Endothelial cell of umbilical vein (primary cell): ENCODE data around the gene PDE1A. TPM values are rescaled to one million over a fixed set of nuclear protein-coding genes. Genes with fewer than 3 reads are reported as not detected.

ENCODE experiments used
- BruUV-seq: library from RNA; stranded (reverse); fragments of 400-500 nt; replicated peaks from 2 replicates; lab custom pipeline; 2021; lab: Mats Ljungman, UMichigan
- CTCF ChIA-PET: fragments of 300-600, 350-600 bp; sonication (Branson Sonifier 250); formaldehyde crosslinking; loops from one replicate; lab custom pipeline; 2021; ENCODE audit warnings: antibody characterized with exemption, inconsistent platforms; lab: Charles Lee
- POLR2A ChIA-PET: fragments of 300-600, 350-600 bp; sonication (Branson Sonifier 250); formaldehyde crosslinking; loops from one replicate; lab custom pipeline; 2021; ENCODE audit warnings: antibody characterized with exemption, inconsistent platforms; lab: Charles Lee
- DNase-seq: peaks from one replicate; pipeline ENCODE4 v3.0.0-alpha.2; 2011; ENCODE audit warnings: low read depth, low spot score
- FAIRE-seq: peaks from 2 replicates; lab custom pipeline; 2011; peaks lifted over from hg19 to GRCh38; lab: Jason Lieb, UNC
- H2AFZ ChIP-seq: 2 replicates; pipeline ENCODE4 v1.6.0; 2012; ENCODE audit warnings: low read depth, low read length, control low read depth, inconsistent platforms
- H3K27ac ChIP-seq: 2 replicates; pipeline ENCODE4 v1.5.1; 2011; ENCODE audit warnings: low read depth, mild to moderate bottlenecking, control low read depth, low read length, moderate library complexity; ENCODE audit not compliant: insufficient read depth
- H3K27me3 ChIP-seq, 2 experiments: 2 replicates each; pipeline versions ENCODE4 v1.6.0 to v1.6.1; 2011; ENCODE audit warnings: low read length in 2 of 2, mixed read lengths in 1 of 2; ENCODE audit not compliant: control insufficient read depth in 2 of 2, insufficient read depth in 2 of 2
- H3K36me3 ChIP-seq, 2 experiments: 2 replicates in 1 of 2; 3 replicates in 1 of 2; pipeline ENCODE4 v1.5.1; 2011; ENCODE audit warnings: low read length in 2 of 2, mild to moderate bottlenecking in 1 of 2, moderate library complexity in 1 of 2; ENCODE audit not compliant: control insufficient read depth in 2 of 2, insufficient read depth in 2 of 2; ENCODE audit errors: extremely low read depth in 1 of 2
- H3K4me1 ChIP-seq: 3 replicates; pipeline ENCODE4 v1.5.1; 2011; ENCODE audit warnings: mild to moderate bottlenecking, low read length; ENCODE audit not compliant: control insufficient read depth, insufficient read depth; ENCODE audit errors: extremely low read depth
- H3K4me2 ChIP-seq: 2 replicates; pipeline ENCODE4 v1.6.1; 2011; ENCODE audit warnings: low read length, control low read depth, mixed read lengths; ENCODE audit not compliant: insufficient read depth
- H3K4me3 ChIP-seq, 3 experiments: fragments of 200-600 bp in 1 of 3; sonication (generic), shearing (Covaris generic) in 1 of 3; replicated peaks in 1 of 3; 2 replicates each; pipeline ENCODE4 v1.5.1; 2011 to 2016; ENCODE audit warnings: control low read depth in 3 of 3, low read length in 3 of 3, mild to moderate bottlenecking in 2 of 3, inconsistent platforms in 1 of 3, low read depth in 1 of 3, moderate library complexity in 1 of 3; ENCODE audit not compliant: insufficient read depth in 1 of 3
- H3K79me2 ChIP-seq: 2 replicates; pipeline ENCODE4 v1.6.0; 2012; ENCODE audit warnings: low read length, inconsistent platforms; ENCODE audit not compliant: control insufficient read depth, insufficient read depth
- H3K9ac ChIP-seq: replicated peaks from 2 replicates; pipeline ENCODE3; 2011; ENCODE audit warnings: low read length, control low read depth; ENCODE audit not compliant: insufficient read depth; ENCODE audit errors: extremely low read depth
- H3K9me1 ChIP-seq: replicated peaks from 3 replicates; pipeline ENCODE4 v1.6.0; 2011; ENCODE audit warnings: mild to moderate bottlenecking, low read length; ENCODE audit not compliant: control insufficient read depth, insufficient read depth; ENCODE audit errors: extremely low read depth
- H3K9me3 ChIP-seq: replicated peaks from 2 replicates; pipeline ENCODE4 v1.5.1; 2012; ENCODE audit warnings: low read length, inconsistent platforms; ENCODE audit not compliant: control insufficient read depth, insufficient read depth
- H4K20me1 ChIP-seq: replicated peaks from 2 replicates; pipeline ENCODE3; 2011; ENCODE audit warnings: mild to moderate bottlenecking, low read length; ENCODE audit not compliant: control insufficient read depth, insufficient read depth; ENCODE audit errors: extremely low read depth
- EZH2 ChIP-seq: IDR thresholded peaks from 2 replicates; pipeline ENCODE4 v1.6.1; 2012; ENCODE audit warnings: borderline replicate concordance, low read depth, mild to moderate bottlenecking, moderate library complexity, low read length, inconsistent platforms; ENCODE audit not compliant: severe bottlenecking
- FOS ChIP-seq: IDR thresholded peaks from 2 replicates; pipeline ENCODE4 v1.6.1; 2011; ENCODE audit warnings: mild to moderate bottlenecking, low read length, moderate library complexity, borderline replicate concordance; ENCODE audit not compliant: insufficient read depth
- GATA2 ChIP-seq: IDR thresholded peaks from 2 replicates; pipeline ENCODE4 v1.7.0; 2011; ENCODE audit warnings: low read depth, mild to moderate bottlenecking, moderate library complexity, mixed read lengths, low read length; ENCODE audit not compliant: insufficient read length, insufficient read depth
- JUN ChIP-seq: IDR thresholded peaks from 2 replicates; pipeline ENCODE4 v1.6.1; 2011; ENCODE audit warnings: borderline replicate concordance, low read depth; ENCODE audit not compliant: insufficient read length, insufficient read depth
- MAX ChIP-seq: IDR thresholded peaks from 2 replicates; pipeline ENCODE4 v1.6.1; 2011; ENCODE audit not compliant: insufficient read depth, insufficient read length
- MYC ChIP-seq: IDR thresholded peaks from one replicate; pipeline ENCODE4 v1.6.1; 2011; ENCODE audit warnings: mild to moderate bottlenecking, low read depth, low read length
- POLR2A ChIP-seq: IDR thresholded peaks from 2 replicates; pipeline ENCODE4 v1.6.1; 2012; ENCODE audit warnings: low read depth, mild to moderate bottlenecking, control low read depth, low read length
- POLR2AphosphoS5 ChIP-seq: IDR thresholded peaks from 2 replicates; pipeline ENCODE4 v1.6.1; 2012; ENCODE audit warnings: low read depth, mild to moderate bottlenecking, control low read depth, low read length, moderate library complexity; ENCODE audit not compliant: insufficient read depth
- dilution Hi-C: fragments of 300-500 bp; cut with MboI; formaldehyde crosslinking; loops from one replicate; pipeline ENCODE4 v1.15.0; 2019; ENCODE audit warnings: low sequenced_read_pairs; ENCODE audit not compliant: extremely low pct_ligation_motif_present
- intact Hi-C: fragments of 100-400 bp; cut with micrococcal nuclease; formaldehyde crosslinking; loops from one replicate; pipeline ENCODE4 v1.10.0; 2022
- polyA plus RNA-seq, 4 experiments: library from polyadenylated mRNA; depleted of rRNA in 3 of 4; stranded (reverse) in 3 of 4; unstranded in 1 of 4; fragments of >200 nt; gene quantifications; 2 replicates each; pipeline versions ENCODE4 v1.2.1 to v1.2.3, GENCODE V29; 2011 to 2012; ENCODE audit warnings: missing spikeins in 1 of 4
- total RNA-seq: library from RNA; stranded (reverse); gene quantifications from 2 replicates; pipeline ENCODE4 v1.2.3, GENCODE V29; 2021
- TF ChIP-seq, protein P1 (sequence below), 2 donors: IDR thresholded peaks; 1 replicate in 1 of 2; 2 replicates in 1 of 2; pipeline ENCODE4 v1.5.1; 2011; ENCODE audit warnings: low read length in 2 of 2, mild to moderate bottlenecking in 2 of 2, moderate library complexity in 2 of 2, control low read depth in 1 of 2, inconsistent platforms in 1 of 2, low read depth in 1 of 2; ENCODE audit not compliant: insufficient read depth in 1 of 2; ENCODE audit errors: extremely low read depth in 1 of 2

PDE1A gene
- total and polyA plus RNA-seq, 2 donors (not counting 3 experiments of a cell fraction or from before 2014, with no cell fraction given): 0.43 to 0.49 TPM

DNA sequence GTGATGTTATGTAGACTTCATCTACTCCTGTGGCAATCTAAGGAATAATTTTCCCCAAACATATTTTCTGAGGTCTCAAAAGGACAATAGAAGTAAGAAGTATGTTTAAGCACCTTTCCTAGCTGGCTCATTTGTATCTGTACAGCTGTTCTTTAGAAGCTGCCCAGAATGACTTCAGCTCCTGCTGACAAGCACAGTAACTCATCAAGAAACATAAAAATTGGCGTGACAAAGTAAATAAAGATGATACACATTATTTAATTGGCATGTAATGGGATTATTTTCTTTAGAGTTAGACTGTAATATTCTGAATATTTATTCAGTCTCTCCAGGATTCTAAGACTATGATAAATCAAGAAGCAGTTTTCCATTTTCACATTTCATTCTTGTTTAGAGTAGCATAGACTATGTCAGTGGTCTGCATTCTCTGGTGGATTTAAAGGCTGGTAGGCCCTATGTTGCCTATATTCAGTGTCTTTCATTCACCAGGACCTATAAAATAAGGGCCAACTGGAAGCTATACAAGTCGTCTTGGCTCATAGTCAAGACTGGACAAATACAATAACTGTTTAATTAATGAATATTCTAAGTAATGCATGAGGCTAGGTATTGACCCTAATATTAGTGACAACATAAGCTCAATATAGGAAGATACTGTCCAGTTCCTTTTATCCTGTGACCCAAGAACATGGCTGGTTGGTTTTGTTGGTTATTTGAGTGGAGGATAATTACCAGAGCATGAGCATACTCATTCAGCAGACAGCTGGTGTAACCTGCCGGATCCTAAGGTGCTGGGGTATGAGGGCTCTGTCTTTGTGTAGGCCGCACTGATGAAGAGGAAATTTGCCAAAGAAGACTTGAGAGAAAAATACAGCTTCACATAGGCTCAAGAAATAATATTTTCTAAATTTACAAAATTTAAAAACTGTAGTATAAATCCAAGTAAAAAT is 107.0 kb downstream of the PDE1A start:
- H3K36me3 ChIP-seq: no peaks in the 10 kb centered on the region
- no peaks in the 10 kb centered on the region for H3K9me3 ChIP-seq
- H3K9ac ChIP-seq: no peak overlapping the region
- H3K4me2 ChIP-seq: no peak overlapping the region
- H3K79me2 ChIP-seq: no peaks in the 10 kb centered on the region
- no TSS peak for BruUV-seq
- peaks cover 0 to 3% of the 10 kb centered on the region in 2 experiments for H3K27me3 ChIP-seq
- POLR2A ChIA-PET: no interaction called here
- dilution Hi-C loops: no loop called here
- intact Hi-C loops: no loop called here
- H3K9me1 ChIP-seq: no peaks in the 10 kb centered on the region
- H3K27ac ChIP-seq: no peak overlapping the region
- no peak for FAIRE-seq
- no peak overlapping the region for H2AFZ ChIP-seq
- CTCF ChIA-PET: interaction anchor here (0.9 kb wide), 1 partner anchor 11 kb away, joined by 4 read pairs; no protein-coding TSS in a partner anchor
- H4K20me1 ChIP-seq: no peaks in the 10 kb centered on the region
- peaks cover 5% of the 10 kb centered on the region for H3K4me1 ChIP-seq
- no peak overlapping the region for H3K4me3 ChIP-seq
- TF ChIP-seq MYC (no peak), MAX (no peak), POLR2A (no peak), JUN (no peak), POLR2AphosphoS5 (no peak), EZH2 (no peak), GATA2 (no peak), FOS (no peak)
- TF ChIP-seq, protein P1, sequence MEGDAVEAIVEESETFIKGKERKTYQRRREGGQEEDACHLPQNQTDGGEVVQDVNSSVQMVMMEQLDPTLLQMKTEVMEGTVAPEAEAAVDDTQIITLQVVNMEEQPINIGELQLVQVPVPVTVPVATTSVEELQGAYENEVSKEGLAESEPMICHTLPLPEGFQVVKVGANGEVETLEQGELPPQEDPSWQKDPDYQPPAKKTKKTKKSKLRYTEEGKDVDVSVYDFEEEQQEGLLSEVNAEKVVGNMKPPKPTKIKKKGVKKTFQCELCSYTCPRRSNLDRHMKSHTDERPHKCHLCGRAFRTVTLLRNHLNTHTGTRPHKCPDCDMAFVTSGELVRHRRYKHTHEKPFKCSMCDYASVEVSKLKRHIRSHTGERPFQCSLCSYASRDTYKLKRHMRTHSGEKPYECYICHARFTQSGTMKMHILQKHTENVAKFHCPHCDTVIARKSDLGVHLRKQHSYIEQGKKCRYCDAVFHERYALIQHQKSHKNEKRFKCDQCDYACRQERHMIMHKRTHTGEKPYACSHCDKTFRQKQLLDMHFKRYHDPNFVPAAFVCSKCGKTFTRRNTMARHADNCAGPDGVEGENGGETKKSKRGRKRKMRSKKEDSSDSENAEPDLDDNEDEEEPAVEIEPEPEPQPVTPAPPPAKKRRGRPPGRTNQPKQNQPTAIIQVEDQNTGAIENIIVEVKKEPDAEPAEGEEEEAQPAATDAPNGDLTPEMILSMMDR (IDR thresholded peaks at IDR 0.05; ENCODE audit: extremely low read depth in 1 of 2, insufficient read depth in 1 of 2, low read depth in 1 of 2, low read length in 2 of 2): no peak
- no peak for DNase-seq
